ENCODE results near the gene SMTNL2. TPM values are rescaled to one million over a fixed set of nuclear protein-coding genes. Genes with fewer than 3 reads are reported as not detected.

SMTNL2 gene
- total RNA-seq, 1 experiment from 2014 or later = 39.3 TPM

GRCh38 chr17:4535667-4536258, 48.6 kb upstream of the SMTNL2 start:
- no peaks in the 10 kb centered on the region for H3K4me1 ChIP-seq
- H3K9me3 ChIP-seq = no peaks in the 10 kb centered on the region
- TF ChIP-seq CTCF (IDR thresholded peaks at IDR 0.05; ENCODE audit: insufficient read depth in 1 of 2, low read depth in 1 of 2, low read length in 1 of 2, severe bottlenecking in 1 of 2, unreplicated experiment in 1 of 2) = no peak
- intact Hi-C loops (cut with micrococcal nuclease; ENCODE audit: unreplicated experiment) = no loop called here
- H3K27ac Mint-ChIP-seq (ENCODE audit: unreplicated experiment) = no peak overlapping the region
- peaks cover 27% of the 10 kb centered on the region for H3K36me3 Mint-ChIP-seq (ENCODE audit: insufficient read depth, unreplicated experiment)
- H3K9me3 Mint-ChIP-seq (ENCODE audit: unreplicated experiment) = no peaks in the 10 kb centered on the region
- no TSS peak for BruUV-seq (replicated peaks)
- H3K36me3 ChIP-seq (ENCODE audit: control insufficient read depth, insufficient read depth, low read length) = no peaks in the 10 kb centered on the region
- H3K4me1 Mint-ChIP-seq (ENCODE audit: low read depth, unreplicated experiment) = no peaks in the 10 kb centered on the region
- no peak overlapping the region for H3K4me3 Mint-ChIP-seq (ENCODE audit: unreplicated experiment)
- H3K27me3 ChIP-seq (replicated peaks; ENCODE audit: control insufficient read depth, insufficient read depth, low read length) = no peaks in the 10 kb centered on the region
- no peak overlapping the region for H3K4me3 ChIP-seq (ENCODE audit: low read depth, low read length)
- ChIA-PET CTCF (interaction anchor here (1.0 kb wide), 1 partner anchor 115 kb away, joined by 3 read pairs; no protein-coding TSS in a partner anchor), POLR2A (no interaction called here)
- DNase-seq = no peak
- H3K27me3 Mint-ChIP-seq (ENCODE audit: insufficient read depth, unreplicated experiment) = no peaks in the 10 kb centered on the region

GRCh38 chr17:4536259-4536741, 48.0 kb upstream of the SMTNL2 start:
- Mint-ChIP-seq H3K27me3 (ENCODE audit: insufficient read depth, unreplicated experiment) (no peaks in the 10 kb centered on the region), H3K4me1 (ENCODE audit: low read depth, unreplicated experiment) (no peaks in the 10 kb centered on the region), H3K4me3 (ENCODE audit: unreplicated experiment) (no peak overlapping the region), H3K27ac (ENCODE audit: unreplicated experiment) (no peak overlapping the region), H3K9me3 (ENCODE audit: unreplicated experiment) (no peaks in the 10 kb centered on the region), H3K36me3 (ENCODE audit: insufficient read depth, unreplicated experiment) (peaks cover 32% of the 10 kb centered on the region)
- POLR2A ChIA-PET = no interaction called here
- Histone ChIP-seq H3K27me3 (replicated peaks; ENCODE audit: control insufficient read depth, insufficient read depth, low read length) (no peaks in the 10 kb centered on the region), H3K9me3 (no peaks in the 10 kb centered on the region), H3K4me1 (no peaks in the 10 kb centered on the region), H3K36me3 (ENCODE audit: control insufficient read depth, insufficient read depth, low read length) (no peaks in the 10 kb centered on the region), H3K4me3 (ENCODE audit: low read depth, low read length) (no peak overlapping the region)
- TF ChIP-seq CTCF (IDR thresholded peaks at IDR 0.05; ENCODE audit: insufficient read depth in 1 of 2, low read depth in 1 of 2, low read length in 1 of 2, severe bottlenecking in 1 of 2, unreplicated experiment in 1 of 2) = no peak
- BruUV-seq (replicated peaks) = no TSS peak
- no peak for DNase-seq
- CTCF ChIA-PET = interaction anchor here (0.6 kb wide), 1 partner anchor 21 kb away, joined by 7 read pairs; no protein-coding TSS in a partner anchor
- intact Hi-C loops (cut with micrococcal nuclease; ENCODE audit: unreplicated experiment) = no loop called here

GRCh38 chr17:4536742-4537411, 47.5 kb upstream of the SMTNL2 start:
- ChIA-PET POLR2A (no interaction called here), CTCF (interaction anchor here (0.6 kb wide), 2 partner anchors 20 to 72 kb away, joined by 7 to 9 read pairs; no protein-coding TSS in a partner anchor)
- DNase-seq = no peak
- no peaks in the 10 kb centered on the region for H3K4me1 ChIP-seq
- intact Hi-C loops (cut with micrococcal nuclease; ENCODE audit: unreplicated experiment) = no loop called here
- H3K36me3 Mint-ChIP-seq (ENCODE audit: insufficient read depth, unreplicated experiment) = peaks cover 32% of the 10 kb centered on the region
- no peaks in the 10 kb centered on the region for H3K27me3 ChIP-seq (replicated peaks; ENCODE audit: control insufficient read depth, insufficient read depth, low read length)
- no TSS peak for BruUV-seq (replicated peaks)
- no peak overlapping the region for H3K27ac Mint-ChIP-seq (ENCODE audit: unreplicated experiment)
- no peak overlapping the region for H3K4me3 ChIP-seq (ENCODE audit: low read depth, low read length)
- H3K36me3 ChIP-seq (ENCODE audit: control insufficient read depth, insufficient read depth, low read length) = no peaks in the 10 kb centered on the region
- no peak overlapping the region for H3K4me3 Mint-ChIP-seq (ENCODE audit: unreplicated experiment)
- H3K4me1 Mint-ChIP-seq (ENCODE audit: low read depth, unreplicated experiment) = no peaks in the 10 kb centered on the region
- TF ChIP-seq CTCF (IDR thresholded peaks at IDR 0.05; ENCODE audit: insufficient read depth in 1 of 2, low read depth in 1 of 2, low read length in 1 of 2, severe bottlenecking in 1 of 2, unreplicated experiment in 1 of 2) = no peak
- no peaks in the 10 kb centered on the region for H3K9me3 Mint-ChIP-seq (ENCODE audit: unreplicated experiment)
- no peaks in the 10 kb centered on the region for H3K9me3 ChIP-seq
- H3K27me3 Mint-ChIP-seq (ENCODE audit: insufficient read depth, unreplicated experiment) = no peaks in the 10 kb centered on the region
